GM18526 (cell line): ENCODE results near the gene CALHM5.

ENCODE experiments used
- POLR2A ChIP-seq: IDR thresholded peaks from 3 replicates; pipeline ENCODE4 v1.6.1; 2011; ENCODE audit not compliant: insufficient read length; ENCODE audit errors: extremely low read depth

Gene CALHM5

GRCh38 chr6:116491610-116492330 lies 19.7 kb upstream of the CALHM5 start:
- no peak for TF ChIP-seq POLR2A

GRCh38 chr6:116492331-116493067 lies 18.9 kb upstream of the CALHM5 start:
- no peak for TF ChIP-seq POLR2A

GRCh38 chr6:116497113-116497676 lies 14.2 kb upstream of the CALHM5 start:
- no peak for TF ChIP-seq POLR2A

GRCh38 chr6:116500969-116501433 lies 10.4 kb upstream of the CALHM5 start:
- no peak for TF ChIP-seq POLR2A

DNA sequence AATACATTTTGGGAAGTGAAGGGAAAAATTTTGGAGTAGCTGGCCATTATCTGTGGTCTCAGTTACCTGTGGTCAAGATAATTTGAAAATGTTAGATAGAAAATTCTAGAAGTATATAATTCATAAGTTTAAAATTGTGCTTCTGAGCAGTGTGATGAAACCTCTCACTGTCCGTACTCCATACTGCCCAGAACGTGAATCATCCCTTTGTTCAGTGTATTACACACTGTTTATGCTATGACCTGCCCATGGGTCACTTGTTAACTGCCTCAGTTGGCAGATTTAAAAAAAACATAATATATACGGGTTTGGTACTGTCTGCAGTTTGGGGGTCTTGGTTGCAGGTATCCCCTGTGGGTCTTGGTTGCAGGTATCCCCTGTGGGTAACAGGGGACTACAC lies 4.1 kb upstream of the CALHM5 start:
- TF ChIP-seq POLR2A, result no peak

DNA sequence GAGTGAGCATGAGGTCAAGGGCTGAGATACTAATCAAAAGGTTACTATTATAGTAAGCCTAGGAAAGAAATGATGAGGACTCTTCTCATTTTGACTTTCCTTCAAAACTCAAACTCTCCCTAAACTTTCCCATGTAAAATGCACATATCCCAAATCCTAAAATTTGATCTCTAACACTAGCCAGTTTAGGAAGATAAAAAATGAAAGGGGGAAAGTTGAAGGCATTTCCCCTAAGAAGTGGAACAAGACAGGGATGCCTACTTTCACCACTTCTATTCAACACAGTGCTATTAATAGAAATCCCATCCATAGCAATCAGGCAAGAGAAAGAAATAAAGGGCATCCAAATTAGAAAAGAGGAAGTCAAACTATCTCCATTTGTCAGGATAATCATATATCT lies 2.9 kb upstream of the CALHM5 start:
- TF ChIP-seq POLR2A, result no peak

DNA sequence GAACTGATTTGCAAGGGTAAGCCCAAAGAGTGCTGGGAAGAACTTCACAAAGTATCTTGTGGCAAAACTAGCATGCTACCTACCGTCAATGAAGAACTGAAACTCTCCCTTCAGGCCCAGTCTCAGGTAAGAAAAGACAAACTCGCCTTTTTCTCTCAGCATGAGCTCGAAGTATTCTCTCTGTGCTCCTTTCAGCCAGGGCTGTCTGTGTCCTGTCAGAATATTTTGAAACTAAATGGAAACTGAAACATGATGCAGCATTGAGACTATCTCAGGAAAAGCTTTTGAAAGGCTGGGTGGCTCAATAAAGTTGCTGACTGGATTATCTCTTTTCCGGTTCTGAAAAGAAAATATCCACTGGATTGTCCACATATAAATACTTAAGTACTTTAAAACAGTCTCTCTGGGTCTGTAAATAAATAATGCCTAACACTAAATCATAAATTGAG lies 696 bp downstream of the CALHM5 start:
- TF ChIP-seq POLR2A, result no peak

- TF ChIP-seq POLR2A, result no peak
Measured at GRCh38 chr6:116512734-116513133, 1.3 kb downstream of the CALHM5 start.

- TF ChIP-seq POLR2A, result no peak
Measured at GRCh38 chr6:116513224-116513875, 1.9 kb downstream of the CALHM5 start.

DNA sequence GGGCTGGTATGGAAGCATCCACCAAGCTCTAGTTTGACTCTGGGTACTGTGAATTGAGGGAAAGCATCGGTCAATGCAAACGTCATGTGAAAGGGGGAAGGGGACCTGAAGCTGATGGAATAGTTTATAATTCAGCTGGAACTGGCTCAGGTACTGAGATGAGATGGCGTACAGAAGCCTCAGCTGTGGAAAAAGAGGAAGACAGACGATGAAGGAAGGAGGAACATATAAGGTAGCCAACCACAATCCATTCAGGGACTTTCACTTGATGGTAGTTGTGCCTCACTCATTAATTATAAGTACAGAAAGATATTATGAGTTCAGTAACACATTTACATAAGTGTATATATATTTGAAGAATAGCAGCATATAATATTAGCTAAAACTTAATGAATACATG lies 2.7 kb downstream of the CALHM5 start:
- TF ChIP-seq POLR2A, result no peak

DNA sequence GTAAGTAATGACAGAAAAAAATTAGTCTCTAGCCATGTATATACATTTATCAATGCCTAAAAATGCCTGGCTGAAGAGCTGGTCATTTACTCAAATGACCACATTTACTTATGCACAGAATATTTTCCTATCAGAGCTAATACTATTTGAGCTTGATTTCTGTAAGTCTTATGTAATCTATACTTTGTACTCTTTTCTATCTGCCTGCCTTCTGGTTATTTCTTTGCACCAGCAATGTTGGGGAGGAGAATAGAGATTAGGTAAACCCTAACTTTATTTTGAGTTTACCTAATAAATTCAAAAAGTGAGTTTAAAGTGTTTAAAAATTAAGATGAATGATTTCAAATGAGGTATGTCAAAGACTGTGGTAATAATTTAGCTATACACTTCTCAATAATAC lies 3.7 kb downstream of the CALHM5 start:
- TF ChIP-seq POLR2A, result no peak

DNA sequence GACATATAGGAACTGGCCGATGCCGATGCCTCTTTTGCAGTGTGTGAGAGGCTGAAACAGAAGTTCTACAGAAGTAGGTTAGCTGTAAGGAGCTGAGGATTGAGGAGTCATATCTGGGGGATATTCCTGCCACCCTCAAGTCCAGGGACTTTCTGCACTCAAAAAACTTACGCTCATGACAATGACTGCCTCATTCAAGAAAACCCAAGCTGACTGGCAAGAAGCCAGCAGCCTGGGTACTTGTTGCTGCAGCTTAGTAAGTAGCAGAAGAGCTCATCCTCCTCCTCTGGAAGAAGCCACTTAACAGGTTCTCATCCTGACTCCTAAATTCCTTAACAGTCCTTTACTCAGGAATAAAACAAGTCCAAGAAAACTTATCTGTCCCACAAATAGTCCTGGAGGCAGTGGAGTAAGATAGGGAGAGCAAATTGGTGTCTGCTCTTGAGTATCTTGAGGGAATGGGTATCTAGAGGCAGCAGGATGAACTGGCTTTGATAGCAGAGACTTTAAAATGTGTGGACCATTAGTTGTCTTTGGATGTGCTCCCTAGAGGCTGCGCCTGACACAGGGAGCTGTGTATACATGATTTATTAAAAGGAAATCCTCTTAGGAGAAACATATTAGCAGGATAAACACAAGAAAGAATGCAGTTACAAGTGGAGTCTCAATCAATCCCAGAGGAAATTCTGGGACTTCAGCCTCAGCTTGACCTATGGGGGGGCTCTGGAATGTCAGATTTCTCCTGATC lies 7.4 kb downstream of the CALHM5 start:
- no peak for TF ChIP-seq POLR2A

- no peak for TF ChIP-seq POLR2A
Measured at GRCh38 chr6:116522896-116523295, 11.5 kb downstream of the CALHM5 start.

DNA sequence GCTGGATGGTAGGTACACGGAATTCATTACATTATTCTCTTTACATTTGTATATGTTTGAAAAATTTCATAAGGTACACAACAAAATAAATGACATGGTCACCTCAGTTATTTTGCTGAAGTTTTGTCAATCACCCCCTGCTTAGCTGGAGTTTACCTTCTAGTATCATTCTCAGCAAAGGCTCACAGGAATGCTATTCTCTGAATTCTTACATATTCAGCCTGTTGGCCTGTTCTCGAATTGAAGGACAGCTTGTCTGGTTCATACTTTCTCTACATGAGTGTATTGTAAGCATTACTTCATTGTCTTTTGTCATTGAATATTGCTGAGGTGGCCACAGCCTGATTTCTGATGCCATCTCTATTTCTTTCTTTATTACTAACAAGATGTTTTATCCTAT lies 12.8 kb downstream of the CALHM5 start:
- TF ChIP-seq POLR2A, result no peak

GRCh38 chr6:116528133-116528532 lies 16.7 kb downstream of the CALHM5 start:
- TF ChIP-seq POLR2A, result no peak

DNA sequence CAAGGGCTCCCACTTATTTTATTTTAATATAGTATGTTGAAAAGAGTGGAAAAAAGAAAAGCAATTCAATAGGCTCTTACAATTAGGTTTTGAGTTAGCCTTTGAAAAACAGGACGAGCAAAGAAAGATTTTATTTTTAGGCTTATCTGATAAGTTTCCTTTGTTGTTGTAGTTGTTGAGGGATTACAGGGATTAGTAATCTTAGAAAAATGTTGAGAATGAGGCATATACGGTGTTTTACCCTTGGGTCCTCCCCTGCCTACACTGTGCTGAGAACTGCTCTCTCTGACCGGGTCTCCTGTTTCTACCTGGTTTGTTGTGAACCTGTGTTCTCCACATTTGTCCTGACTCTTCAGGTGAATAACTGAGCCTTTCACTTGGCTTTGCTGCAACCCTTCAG lies 17.3 kb downstream of the CALHM5 start:
- TF ChIP-seq POLR2A, result no peak
